K562 (cell line): Measurements from ENCODE around the gene UIMC1. TPM values are rescaled to one million over a fixed set of nuclear protein-coding genes. Genes with fewer than 3 reads are reported as not detected.

Source experiments
- ARNT ChIP-seq, 2 experiments: fragments of 450-650 bp; IDR thresholded peaks; 2 replicates each; pipeline ENCODE4 v1.6.1; 2016; ENCODE audit warnings: mild to moderate bottlenecking in 1 of 2
- CBFA2T2 ChIP-seq: fragments of 450-650 bp; conservative IDR thresholded peaks from 2 replicates; pipeline ENCODE4 v1.6.1; 2017; ENCODE audit warnings: mild to moderate bottlenecking
- CHD4 ChIP-seq: fragments of 200-600 bp; sonication (generic); IDR thresholded peaks from 3 replicates; pipeline ENCODE4 v1.6.1; 2012; ENCODE audit warnings: low read depth, mild to moderate bottlenecking, mixed read lengths, low read length, inconsistent platforms; ENCODE audit not compliant: insufficient read depth, insufficient replicate concordance, poor library complexity, severe bottlenecking
- CREBBP ChIP-seq: IDR thresholded peaks from one replicate; pipeline ENCODE4 v1.6.1; 2012; ENCODE audit warnings: low read depth, mild to moderate bottlenecking, control low read depth, inconsistent platforms, low read length
- CREM ChIP-seq: IDR thresholded peaks from 2 replicates; pipeline ENCODE4 v1.6.1; 2014; ENCODE audit warnings: antibody characterized with exemption, low read depth
- ELF2 ChIP-seq: fragments of 250-450 bp; sonication (Bioruptor Pico); IDR thresholded peaks from 2 replicates; pipeline ENCODE4 v1.5.0; 2021; ENCODE audit warnings: mild to moderate bottlenecking
- FOXA3 ChIP-seq, 2 experiments: fragments of 450-650 bp in 1 of 2; sonication (generic) in 1 of 2; formaldehyde crosslinking; IDR thresholded peaks in 1 of 2; conservative IDR thresholded peaks in 1 of 2; 2 replicates each; pipeline versions ENCODE4 v1.4.0 to v1.8.0; 2020 to 2022; ENCODE audit warnings: mild to moderate bottlenecking in 2 of 2, missing genetic modification reagents in 1 of 2
- FOXK2 ChIP-seq, 2 experiments: fragments of 450-650 bp; IDR thresholded peaks in 1 of 2; conservative IDR thresholded peaks in 1 of 2; 2 replicates each; pipeline ENCODE4 v1.6.1; 2016; ENCODE audit warnings: low read depth in 2 of 2, mild to moderate bottlenecking in 1 of 2
- FOXP1 ChIP-seq: sonication (generic); formaldehyde crosslinking; IDR thresholded peaks from 2 replicates; pipeline ENCODE4 v1.8.0; 2022; ENCODE audit warnings: mild to moderate bottlenecking, missing genetic modification reagents
- MAFK ChIP-seq: IDR thresholded peaks from 2 replicates; pipeline ENCODE4 v1.6.1; 2011; ENCODE audit warnings: low read length, improper control_type of control experiment
- MAZ ChIP-seq, 2 experiments: fragments of 450-650 bp in 1 of 2; sonication (generic) in 1 of 2; formaldehyde crosslinking; IDR thresholded peaks in 1 of 2; conservative IDR thresholded peaks in 1 of 2; 2 replicates each; pipeline versions ENCODE4 v1.4.0 to v1.5.0; 2020; ENCODE audit warnings: mild to moderate bottlenecking in 1 of 2, missing genetic modification reagents in 1 of 2
- NONO ChIP-seq, 2 experiments: fragments of 200-400 bp in 1 of 2; fragments of 450-650 bp in 1 of 2; formaldehyde crosslinking in 1 of 2; IDR thresholded peaks; 2 replicates each; pipeline ENCODE4 v1.6.1; 2017; ENCODE audit warnings: low read depth in 2 of 2, mild to moderate bottlenecking in 2 of 2, moderate library complexity in 2 of 2, low read length in 1 of 2
- NR2C1 ChIP-seq, 2 experiments: fragments of 450-650 bp; IDR thresholded peaks; 2 replicates each; pipeline ENCODE4 v1.6.1; 2017; ENCODE audit warnings: mild to moderate bottlenecking in 2 of 2, antibody characterized with exemption in 1 of 2, inconsistent platforms in 1 of 2, missing compliant biosample characterization in 1 of 2, missing genetic modification characterization in 1 of 2
- NR2C2 ChIP-seq, 2 experiments: fragments of 200-800 bp in 1 of 2; sonication (Bioruptor generic) in 1 of 2; sonication (generic) in 1 of 2; formaldehyde crosslinking in 1 of 2; IDR thresholded peaks; 2 replicates each; pipeline versions ENCODE4 v1.6.1 to v1.8.0; 2016 to 2022; ENCODE audit warnings: mild to moderate bottlenecking in 1 of 2, missing compliant biosample characterization in 1 of 2, missing genetic modification characterization in 1 of 2, missing genetic modification reagents in 1 of 2
- NR2F6 ChIP-seq: fragments of 450-650 bp; formaldehyde crosslinking; IDR thresholded peaks from 2 replicates; pipeline ENCODE4 v1.4.0; 2020; ENCODE audit warnings: mild to moderate bottlenecking
- PHTF2 ChIP-seq: fragments of 250-450 bp; sonication (Bioruptor Pico); IDR thresholded peaks from 2 replicates; pipeline ENCODE4 v1.5.0; 2021; ENCODE audit warnings: mild to moderate bottlenecking
- POU5F1 ChIP-seq: fragments of 150-350 bp; IDR thresholded peaks from 2 replicates; pipeline ENCODE4 v1.6.1; 2014; ENCODE audit warnings: borderline replicate concordance, low read length, low read depth, mild to moderate bottlenecking; ENCODE audit not compliant: partially characterized antibody
- RBM15 ChIP-seq: fragments of 200-400 bp; formaldehyde crosslinking; IDR thresholded peaks from 2 replicates; pipeline ENCODE4 v1.6.1; 2018; ENCODE audit warnings: mild to moderate bottlenecking, low read length, moderate library complexity; ENCODE audit not compliant: insufficient read depth
- SMAD2 ChIP-seq: fragments of 150-350 bp; IDR thresholded peaks from 2 replicates; pipeline ENCODE4 v1.6.1; 2014; ENCODE audit warnings: low read depth, mild to moderate bottlenecking, low read length
- SMARCB1 ChIP-seq: IDR thresholded peaks from 2 replicates; pipeline ENCODE4 v1.6.1; 2011; ENCODE audit warnings: improper control_type of control experiment, low read depth; ENCODE audit not compliant: insufficient read length
- SOX6 ChIP-seq: fragments of 450-650 bp; IDR thresholded peaks from 2 replicates; pipeline ENCODE4 v1.6.1; 2014; ENCODE audit warnings: mild to moderate bottlenecking
- SRSF9 ChIP-seq: fragments of 200-400 bp; formaldehyde crosslinking; IDR thresholded peaks from 2 replicates; pipeline ENCODE4 v1.6.1; 2017; ENCODE audit warnings: low read depth, low read length, borderline replicate concordance
- STAG1 ChIP-seq: sonication (generic); formaldehyde crosslinking; IDR thresholded peaks from 2 replicates; pipeline ENCODE4 v1.5.0; 2020; ENCODE audit warnings: missing genetic modification reagents, borderline replicate concordance
- TEAD2 ChIP-seq: fragments of 450-650 bp; IDR thresholded peaks from 2 replicates; pipeline ENCODE4 v1.6.1; 2016; ENCODE audit warnings: missing genetic modification characterization, control low read depth, missing compliant biosample characterization
- ZNF76 ChIP-seq: fragments of 250-450 bp; sonication (Bioruptor Pico); IDR thresholded peaks from 2 replicates; pipeline ENCODE4 v1.4.0; 2020; ENCODE audit warnings: mild to moderate bottlenecking, moderate library complexity, borderline replicate concordance
- ZNF766 ChIP-seq: fragments of 200-800 bp; sonication (Bioruptor generic); conservative IDR thresholded peaks from 2 replicates; pipeline ENCODE4 v1.6.1; 2016; ENCODE audit warnings: missing genetic modification characterization, missing compliant biosample characterization
- ZNF778 ChIP-seq: fragments of 450-650 bp; formaldehyde crosslinking; IDR thresholded peaks from 2 replicates; pipeline ENCODE4 v1.4.0; 2020; ENCODE audit warnings: mild to moderate bottlenecking, moderate library complexity
- polyA plus RNA-seq, 8 experiments: library from polyadenylated mRNA; depleted of rRNA in 4 of 8; stranded (reverse) in 5 of 8; unstranded in 3 of 8; fragments of >200 nt; fragmentation: Nextera tagmentation in 2 of 8; fragmentation: Illumina TruSeq in 1 of 8; extraction: Ambion mirVana in 2 of 8; extraction: Trizol in 1 of 8; gene quantifications; 2 replicates each; pipeline versions ENCODE4 v1.2.1 to v1.2.3, GENCODE V29; 2011 to 2014; ENCODE audit warnings: inconsistent platforms in 1 of 8, missing spikeins in 1 of 8
- total RNA-seq, 7 experiments: library from RNA; depleted of rRNA in 6 of 7; stranded (reverse); fragments of >200 nt in 6 of 7; fragmentation: Illumina TruSeq in 2 of 7; extraction: Trizol in 2 of 7; gene quantifications; 2 replicates each; pipeline versions ENCODE4 v1.2.1 to v1.2.3, GENCODE V29; 2011 to 2021; ENCODE audit warnings: low replicate concordance in 1 of 7
- TF ChIP-seq, protein P1 (sequence below): sonication (generic); formaldehyde crosslinking; IDR thresholded peaks from 2 replicates; pipeline ENCODE4 v1.8.0; 2022; ENCODE audit warnings: missing genetic modification reagents, mild to moderate bottlenecking, moderate library complexity, borderline replicate concordance

UIMC1 gene
- total and polyA plus RNA-seq, 9 of the 15 experiments (the other 6 are each of a cell fraction or from before 2014, with no cell fraction given) = 14.9 to 51.7 (median 36.8) TPM

DNA sequence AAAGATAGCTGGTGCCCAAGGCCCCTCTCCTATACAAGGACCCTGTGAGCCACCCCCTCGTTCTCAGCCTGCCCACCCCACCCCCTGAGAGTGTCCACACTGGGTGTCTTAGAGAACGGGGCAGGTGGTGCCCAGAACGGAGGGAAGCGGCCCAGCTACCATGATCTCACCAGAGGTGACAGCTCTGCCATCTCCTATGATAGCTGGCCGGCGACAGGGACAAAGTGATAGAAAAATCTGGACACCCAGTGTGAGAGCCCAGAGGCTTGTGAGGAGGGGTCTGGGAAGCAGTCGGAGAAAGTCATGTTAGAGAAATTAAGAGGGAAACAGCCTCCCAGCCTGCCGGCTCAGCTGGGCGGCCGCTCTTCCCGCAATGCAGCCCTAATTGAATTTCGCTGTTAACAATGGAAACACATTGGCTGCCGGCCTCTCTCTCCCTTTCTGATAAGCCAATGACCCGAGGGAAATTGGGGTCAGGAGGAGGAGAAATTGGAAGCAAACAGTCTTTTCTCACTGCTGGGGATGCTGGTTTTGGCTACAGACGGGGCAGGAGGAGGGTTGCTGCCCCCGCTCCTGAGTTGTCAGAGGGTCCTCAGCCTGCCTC, 139.8 kb downstream of the UIMC1 start (continued):
- TF ChIP-seq, protein P1, sequence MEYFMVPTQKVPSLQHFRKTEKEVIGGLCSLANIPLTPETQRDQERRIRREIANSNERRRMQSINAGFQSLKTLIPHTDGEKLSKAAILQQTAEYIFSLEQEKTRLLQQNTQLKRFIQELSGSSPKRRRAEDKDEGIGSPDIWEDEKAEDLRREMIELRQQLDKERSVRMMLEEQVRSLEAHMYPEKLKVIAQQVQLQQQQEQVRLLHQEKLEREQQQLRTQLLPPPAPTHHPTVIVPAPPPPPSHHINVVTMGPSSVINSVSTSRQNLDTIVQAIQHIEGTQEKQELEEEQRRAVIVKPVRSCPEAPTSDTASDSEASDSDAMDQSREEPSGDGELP (CRISPR knock-in tag) = peak; percentile 59; the same call in 1 of the 2 replicates
- TF ChIP-seq RBM15 = no peak
- peak; percentile 76 for TF ChIP-seq NR2C2 (CRISPR knock-in tag; IDR thresholded peaks at IDR 0.05)
- peak; percentile 62; the same call in 1 of the 2 replicates for TF ChIP-seq NR2C2 (tag; IDR thresholded peaks at IDR 0.05)
- no peak for TF ChIP-seq CHD4
- TF ChIP-seq SMARCB1 = no peak
- no peak for TF ChIP-seq TEAD2
- no peak for TF ChIP-seq ZNF76 (CRISPR knock-in tag)
- TF ChIP-seq NONO (IDR thresholded peaks at IDR 0.05; ENCODE audit: low read depth in 2 of 2, low read length in 1 of 2) = no peak
- TF ChIP-seq POU5F1 = no peak
- TF ChIP-seq FOXA3 (CRISPR knock-in tag; conservative IDR thresholded peaks at IDR 0.05 in 1 of 2, IDR thresholded peaks at IDR 0.05 in 1 of 2) = no peak
- TF ChIP-seq MAFK = no peak
- TF ChIP-seq FOXK2 (conservative IDR thresholded peaks at IDR 0.05 in 1 of 2, IDR thresholded peaks at IDR 0.05 in 1 of 2; ENCODE audit: low read depth in 2 of 2) = no peak
- TF ChIP-seq NR2F6 (CRISPR knock-in tag) = no peak
- TF ChIP-seq CREM = no peak
- TF ChIP-seq SOX6 = 0 out of 2 replicates have a peak, but pooled peaks have one; percentile 17
- TF ChIP-seq ELF2 (CRISPR knock-in tag) = no peak
- TF ChIP-seq CBFA2T2 = 0 out of 2 replicates have a peak, but pooled peaks have one; percentile 6
- TF ChIP-seq CREBBP = no peak
- TF ChIP-seq SMAD2 = no peak
- TF ChIP-seq ARNT (IDR thresholded peaks at IDR 0.05) = no peak
- TF ChIP-seq ZNF766 (CRISPR knock-in tag) = no peak
- TF ChIP-seq MAZ (CRISPR knock-in tag; conservative IDR thresholded peaks at IDR 0.05 in 1 of 2, IDR thresholded peaks at IDR 0.05 in 1 of 2) = no peak
- no peak for TF ChIP-seq FOXP1
- no peak for TF ChIP-seq STAG1 (CRISPR knock-in tag)
- no peak for TF ChIP-seq ZNF778
- TF ChIP-seq PHTF2 (CRISPR knock-in tag) = no peak
- no peak; the same call in 1 of the 2 replicates for TF ChIP-seq NR2C1 (IDR thresholded peaks at IDR 0.05)
- TF ChIP-seq NR2C1 (tag; IDR thresholded peaks at IDR 0.05) = peak; percentile 86
- no peak for TF ChIP-seq SRSF9
